ENCODE results near the gene ZNF532. TPM values are rescaled to one million over a fixed set of nuclear protein-coding genes. Genes with fewer than 3 reads are reported as not detected.

ZNF532 gene
- total and polyA plus RNA-seq, 2 donors (not counting 3 experiments of a cell fraction or from before 2014, with no cell fraction given), result 42.3 to 70.1 TPM

GRCh38 chr18:58996131-58996641 is 131.5 kb downstream of the ZNF532 start:
- Histone ChIP-seq H3K4me1 (ENCODE audit: control insufficient read depth, extremely low read depth, insufficient read depth, low read length) (peaks cover 46% of the 10 kb centered on the region), H3K79me2 (ENCODE audit: control insufficient read depth, insufficient read depth, low read length) (no peaks in the 10 kb centered on the region), H2AFZ (ENCODE audit: low read depth, low read length) (no peak overlapping the region), H3K27ac (ENCODE audit: insufficient read depth, low read depth, low read length) (peak overlapping the region; percentile 5), H4K20me1 (replicated peaks; ENCODE audit: control insufficient read depth, extremely low read depth, insufficient read depth, low read length) (no peaks in the 10 kb centered on the region), H3K9ac (replicated peaks; ENCODE audit: extremely low read depth, insufficient read depth, low read length) (no peak overlapping the region), H3K4me3 (replicated peaks in 1 of 3; ENCODE audit: insufficient read depth in 1 of 3, low read depth in 1 of 3, low read length in 3 of 3) (no peak overlapping the region), H3K4me2 (ENCODE audit: insufficient read depth, low read length) (peak overlapping the region; percentile 14), H3K27me3 (ENCODE audit: control insufficient read depth in 2 of 2, insufficient read depth in 2 of 2, low read length in 2 of 2) (no peaks in the 10 kb centered on the region), H3K9me1 (replicated peaks; ENCODE audit: control insufficient read depth, extremely low read depth, insufficient read depth, low read length) (no peaks in the 10 kb centered on the region), H3K36me3 (ENCODE audit: control insufficient read depth in 2 of 2, extremely low read depth in 1 of 2, insufficient read depth in 2 of 2, low read length in 2 of 2) (no peaks in the 10 kb centered on the region), H3K9me3 (replicated peaks; ENCODE audit: control insufficient read depth, insufficient read depth, low read length) (no peaks in the 10 kb centered on the region)
- BruUV-seq (replicated peaks), result no TSS peak
- no peak for TF ChIP-seq MAX (IDR thresholded peaks at IDR 0.05; ENCODE audit: insufficient read depth, insufficient read length)
- TF ChIP-seq CTCF (IDR thresholded peaks at IDR 0.05; ENCODE audit: extremely low read depth in 1 of 2, insufficient read depth in 1 of 2, low read depth in 1 of 2, low read length in 2 of 2), result no peak
- peak; percentile 37 for TF ChIP-seq POLR2AphosphoS5 (IDR thresholded peaks at IDR 0.05; ENCODE audit: insufficient read depth, low read depth, low read length)
- no peak for TF ChIP-seq MYC (IDR thresholded peaks at IDR 0.05; ENCODE audit: low read depth, low read length)
- peak; percentile 15 for TF ChIP-seq FOS (IDR thresholded peaks at IDR 0.05; ENCODE audit: borderline replicate concordance, insufficient read depth, low read length)
- peak; percentile 59 for TF ChIP-seq GATA2 (IDR thresholded peaks at IDR 0.05; ENCODE audit: insufficient read depth, insufficient read length, low read depth, low read length)
- TF ChIP-seq POLR2A (IDR thresholded peaks at IDR 0.05; ENCODE audit: low read depth, low read length), result no peak
- TF ChIP-seq JUN (IDR thresholded peaks at IDR 0.05; ENCODE audit: borderline replicate concordance, insufficient read depth, insufficient read length, low read depth), result peak; percentile 47
- TF ChIP-seq EZH2 (IDR thresholded peaks at IDR 0.05; ENCODE audit: borderline replicate concordance, low read depth, low read length, severe bottlenecking), result no peak
- dilution Hi-C loops (cut with MboI; ENCODE audit: extremely low pct_ligation_motif_present, low sequenced_read_pairs) (no loop called here), intact Hi-C loops (cut with micrococcal nuclease) (loop anchor here (1.0 to 5.0 kb wide), 2 partner anchors 207 to 891 kb away; no protein-coding TSS in a partner anchor)
- FAIRE-seq (peak; percentile 40), DNase-seq (ENCODE audit: low read depth, low spot score) (peak; percentile 97)
- ChIA-PET POLR2A (no interaction called here), CTCF (interaction anchor here (1.8 kb wide), 1 partner anchor 74 kb away, joined by 7 read pairs; no protein-coding TSS in a partner anchor)
